Glomerular visceral epithelial cell (primary cell): ENCODE data around the gene NINJ2.

Experiments used
- DNase-seq: peaks from one replicate; pipeline ENCODE4 v3.0.0-alpha.2; 2016; ENCODE audit errors: extremely low spot score

Gene NINJ2

DNA sequence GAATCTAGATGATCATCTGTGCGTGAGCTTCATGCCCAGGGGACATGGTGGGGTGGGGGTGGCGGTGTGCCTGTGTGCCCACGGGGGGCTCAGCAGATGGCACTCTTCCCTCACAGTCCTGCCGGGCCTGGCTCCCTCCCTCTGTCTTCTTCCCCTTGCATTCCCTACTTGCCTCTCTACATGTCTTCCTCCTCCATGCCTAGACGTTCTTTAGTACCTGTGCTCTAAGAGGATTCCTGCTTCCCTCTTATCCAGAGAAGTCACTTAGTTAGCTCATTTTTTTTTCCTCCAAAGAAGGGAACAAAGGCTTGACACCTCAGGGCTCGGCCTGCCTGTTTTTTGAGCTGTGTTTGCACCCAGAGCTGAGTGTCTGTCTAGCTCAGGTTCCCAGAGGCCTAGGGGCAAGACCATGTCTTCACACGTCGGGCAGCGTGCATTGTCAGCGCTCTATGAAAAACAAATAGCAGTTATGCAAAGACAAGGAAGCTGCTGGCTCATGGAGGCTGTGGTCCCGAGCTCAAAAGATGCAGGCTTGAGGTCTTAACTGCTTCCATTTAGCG, 48.8 kb downstream of the NINJ2 start:
- no peak for DNase-seq

GRCh38 chr12:613996-614395, 49.2 kb downstream of the NINJ2 start:
- no peak for DNase-seq

GRCh38 chr12:612886-613285, 50.4 kb downstream of the NINJ2 start:
- DNase-seq = no peak

DNA sequence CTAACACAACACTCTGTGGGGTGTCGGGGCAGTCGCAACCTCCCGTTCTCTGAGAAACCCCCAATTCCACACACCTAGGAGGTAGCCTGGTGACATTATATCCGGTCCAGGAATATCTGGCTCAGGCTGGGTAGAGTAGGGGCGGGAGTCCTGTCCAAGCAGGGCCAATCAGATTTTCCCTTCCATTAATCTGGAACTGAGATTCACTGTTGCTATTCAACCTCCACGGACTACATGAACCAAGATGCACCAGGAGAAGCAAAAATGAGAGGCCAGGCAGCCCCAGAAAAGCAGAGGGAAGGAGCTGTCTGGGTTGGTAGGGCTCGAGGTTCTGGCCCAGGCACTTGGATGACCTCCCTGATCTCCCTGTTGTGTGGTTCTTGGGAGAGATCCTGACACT, 51.0 kb downstream of the NINJ2 start:
- no peak for DNase-seq

DNA sequence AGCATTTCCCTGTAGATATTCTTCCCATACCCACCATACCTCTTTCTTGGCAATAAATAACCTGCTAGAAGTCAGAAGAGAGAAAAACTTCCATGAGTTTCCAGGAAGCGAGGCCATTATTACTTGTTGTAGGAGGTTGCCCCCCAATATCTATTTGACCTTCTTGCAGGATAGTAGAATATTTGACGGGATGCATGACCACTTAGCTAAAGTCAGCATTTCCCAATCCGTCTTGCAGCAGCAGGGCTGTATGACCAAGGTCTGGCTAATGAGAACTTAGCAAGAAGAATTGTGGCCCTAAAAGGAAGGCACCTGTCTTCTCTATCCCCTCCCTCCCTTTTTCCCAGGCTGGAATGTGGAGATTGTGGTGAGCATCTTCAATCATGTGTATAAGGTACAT, 51.5 kb downstream of the NINJ2 start:
- DNase-seq = no peak

DNA sequence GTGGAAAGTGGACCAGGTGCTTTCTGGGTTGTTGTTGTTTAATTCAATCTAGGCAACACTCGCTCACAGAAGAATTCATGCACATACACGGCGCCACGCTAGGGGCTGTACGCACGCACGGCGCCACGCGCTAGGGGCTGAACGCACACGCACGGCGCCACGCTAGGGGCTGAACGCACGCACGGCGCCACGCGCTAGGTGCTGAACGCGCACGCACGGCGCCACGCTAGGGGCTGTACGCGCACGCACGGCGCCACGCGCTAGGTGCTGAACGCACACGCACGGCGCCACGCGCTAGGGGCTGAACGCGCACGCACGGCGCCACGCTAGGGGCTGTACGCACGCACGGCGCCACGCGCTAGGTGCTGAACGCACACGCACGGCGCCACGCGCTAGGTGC, 54.3 kb downstream of the NINJ2 start:
- DNase-seq = no peak

DNA sequence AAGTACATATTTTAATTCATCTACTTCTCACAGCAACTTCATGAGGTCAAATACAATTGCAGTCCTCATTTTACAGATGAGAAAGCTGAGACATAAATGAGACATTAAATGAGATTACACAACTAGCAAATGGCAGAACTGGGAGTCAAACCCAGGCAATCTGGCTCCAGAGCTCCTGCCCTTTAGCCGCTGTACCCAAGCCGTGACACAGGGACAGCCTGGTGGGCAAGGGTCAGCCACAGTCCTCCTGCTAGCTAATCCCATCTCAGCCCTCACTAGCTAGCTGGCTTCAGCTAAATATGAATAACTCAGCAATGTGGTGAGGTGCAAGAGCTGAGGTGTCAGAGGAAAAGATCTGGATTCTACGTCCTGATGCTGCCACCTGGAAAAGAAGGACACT, 54.8 kb downstream of the NINJ2 start:
- no peak for DNase-seq

- no peak for DNase-seq
These were observed 55.7 kb downstream of the NINJ2 start for GRCh38 chr12:607541-608001.

- no peak for DNase-seq
These were observed 58.3 kb downstream of the NINJ2 start for GRCh38 chr12:604956-605355.

- DNase-seq = no peak
These were observed 60.6 kb downstream of the NINJ2 start for GRCh38 chr12:602700-603068.

- DNase-seq = no peak
These were observed 61.1 kb downstream of the NINJ2 start for GRCh38 chr12:601976-602699.

- no peak for DNase-seq
These were observed 63.5 kb downstream of the NINJ2 start for GRCh38 chr12:599756-600155.

GRCh38 chr12:597926-598568, 65.2 kb downstream of the NINJ2 start:
- no peak for DNase-seq

- no peak for DNase-seq
These were observed 69.6 kb downstream of the NINJ2 start for GRCh38 chr12:593396-594270.

GRCh38 chr12:592024-592505, 71.2 kb downstream of the NINJ2 start:
- no peak for DNase-seq

DNA sequence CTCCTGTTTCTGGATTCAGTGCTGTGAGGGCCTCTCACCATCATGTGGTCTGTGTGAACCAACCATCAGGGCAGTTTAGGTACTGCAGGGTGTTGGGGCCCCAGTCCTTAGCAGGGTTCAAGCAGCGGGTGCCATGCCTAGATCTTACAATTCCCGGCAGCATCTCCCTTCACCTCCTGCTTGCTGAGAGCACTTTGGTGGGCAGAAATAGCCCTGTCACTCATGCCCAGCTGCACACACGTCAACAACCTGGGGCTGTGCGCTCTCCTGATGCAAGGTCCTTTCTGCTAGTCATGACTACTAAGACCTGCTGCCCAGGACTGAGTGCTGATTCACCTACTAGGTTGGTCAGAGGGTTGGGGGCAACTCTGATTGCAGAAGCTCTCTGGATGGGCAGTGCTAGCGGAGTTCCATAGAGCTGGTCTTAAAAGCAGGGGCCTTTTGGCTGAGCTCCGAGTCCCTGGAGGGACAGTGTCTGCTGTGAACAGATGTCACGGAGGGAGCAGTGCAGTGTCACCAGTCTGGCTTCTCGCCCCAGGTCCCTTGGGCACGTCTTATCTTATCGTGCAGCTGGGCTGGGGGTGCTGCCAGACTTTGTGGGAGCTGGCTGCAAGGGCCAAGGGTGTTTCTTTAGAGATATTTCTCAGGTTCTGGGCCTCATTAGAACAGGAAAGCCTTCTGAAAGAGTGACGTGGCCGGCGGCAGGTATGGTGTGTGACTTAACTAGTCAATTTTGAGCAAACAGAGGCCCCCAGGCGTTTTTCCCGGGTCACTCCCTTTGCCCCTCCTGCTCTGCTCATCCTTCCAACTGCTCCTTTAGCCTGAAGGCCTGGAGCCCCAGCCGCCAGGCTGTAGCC, 71.8 kb downstream of the NINJ2 start:
- DNase-seq = no peak

DNA sequence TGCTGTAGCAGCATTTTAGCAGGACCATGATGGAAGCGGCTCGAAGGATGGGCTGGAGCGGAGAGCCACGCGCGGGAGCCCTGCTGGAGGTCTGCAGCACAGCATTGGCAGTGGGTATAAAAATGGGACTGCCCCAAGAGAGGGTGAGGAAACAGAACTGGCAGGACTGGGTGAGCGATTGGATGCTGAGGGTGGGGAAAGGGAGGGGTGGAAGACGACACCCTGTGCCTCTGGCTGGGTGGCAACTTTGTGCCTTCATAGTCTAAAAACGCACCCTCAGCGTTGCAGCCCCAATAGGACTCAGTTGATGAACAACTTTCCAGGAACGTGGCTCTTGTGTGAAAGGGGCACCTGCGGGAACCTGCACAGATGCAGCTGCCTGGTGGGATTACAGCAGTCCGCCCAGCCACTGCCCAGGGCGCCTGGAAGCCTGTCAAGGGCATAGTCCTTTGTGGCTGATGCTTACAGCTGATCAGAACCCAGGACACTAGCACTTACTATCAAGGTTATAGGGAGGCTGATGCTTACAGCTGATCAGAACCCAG, 73.0 kb downstream of the NINJ2 start:
- no peak for DNase-seq

DNA sequence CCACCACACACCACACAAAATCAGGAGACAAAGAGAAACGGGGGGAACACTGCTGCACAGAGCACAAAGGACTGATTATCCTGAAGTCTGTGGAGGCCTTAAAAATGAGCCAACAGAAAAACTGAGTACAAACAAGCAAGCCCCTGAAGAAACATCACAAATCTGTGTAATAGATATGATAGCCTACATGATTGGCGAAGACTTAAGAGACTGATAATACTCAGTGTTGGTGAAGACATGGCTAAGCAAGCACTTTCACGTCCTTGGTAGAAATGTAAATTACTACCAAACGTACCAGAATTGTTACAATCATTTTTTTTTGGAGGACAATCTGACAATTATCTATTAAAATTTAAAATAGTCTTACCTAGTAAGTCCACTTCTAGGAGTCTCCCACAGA, 74.6 kb downstream of the NINJ2 start:
- DNase-seq = no peak

- no peak for DNase-seq
These were observed 75.3 kb downstream of the NINJ2 start for GRCh38 chr12:588024-588322.

DNA sequence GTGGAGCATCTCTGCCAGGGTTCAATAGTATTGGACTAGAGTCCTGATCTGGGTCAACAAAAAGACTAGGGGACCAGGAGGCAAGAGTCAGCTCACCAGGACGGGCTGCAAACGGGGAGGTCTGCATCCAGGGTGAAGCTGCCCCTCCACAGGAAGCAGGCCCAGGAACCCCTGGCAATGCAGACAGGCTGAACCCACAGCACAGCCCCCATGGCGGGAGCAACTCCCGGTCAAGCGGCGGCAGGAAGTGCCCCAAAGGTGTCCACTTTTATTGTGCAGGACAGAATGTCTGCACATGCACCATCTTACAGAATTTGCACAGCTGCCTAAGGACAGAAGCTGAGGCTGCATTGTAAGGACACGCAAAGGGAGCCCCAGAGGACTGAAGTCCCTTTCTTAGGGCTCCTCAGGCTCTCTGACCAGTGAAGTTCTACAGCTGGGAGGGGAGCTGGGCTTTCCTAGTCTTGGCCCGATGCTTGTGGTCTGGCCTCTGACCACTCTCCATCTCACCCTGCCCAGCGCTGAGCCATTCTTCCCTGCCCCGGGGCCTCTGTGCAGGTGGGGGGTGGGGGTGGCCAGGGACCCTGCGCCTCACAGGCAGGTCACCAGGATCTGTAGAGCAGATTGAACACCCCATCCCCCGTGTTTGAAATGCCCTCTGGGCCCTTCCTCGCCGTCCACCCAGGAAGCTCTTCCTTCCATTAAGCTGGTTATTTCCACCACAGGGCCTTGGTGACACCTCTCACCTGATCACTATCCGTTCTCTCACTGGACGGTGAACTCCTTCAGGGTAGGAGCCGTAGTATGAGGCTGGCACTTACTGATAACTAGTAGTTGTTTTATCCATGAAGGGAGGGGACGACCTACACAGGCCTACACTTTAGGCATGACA, 75.9 kb downstream of the NINJ2 start:
- DNase-seq = no peak
